T-helper 1 cell treated with Interleukin-12 subunit alpha and Interleukin-12 subunit beta and Interleukin-4 antibody, amounts not matched to agents 30 μg/mL and 1 μg/mL, for 36 hours (primary cell): Measurements from ENCODE around the gene FILIP1L.

Experiments
- H3K27ac Mint-ChIP-seq: one replicate; pipeline ENCODE4 v1.8.0; 2021; ENCODE audit warnings: mild to moderate bottlenecking, mixed read lengths
- H3K27me3 Mint-ChIP-seq: one replicate; pipeline ENCODE4 v1.8.0; 2021; ENCODE audit warnings: low read depth, mixed read lengths
- H3K36me3 Mint-ChIP-seq: one replicate; pipeline ENCODE4 v1.8.0; 2021; ENCODE audit warnings: low read depth, mixed read lengths
- H3K4me1 Mint-ChIP-seq: one replicate; pipeline ENCODE4 v1.8.0; 2021; ENCODE audit warnings: low read depth, mixed read lengths
- H3K4me3 Mint-ChIP-seq: one replicate; pipeline ENCODE4 v1.8.0; 2021; ENCODE audit warnings: mild to moderate bottlenecking, moderate library complexity, mixed read lengths
- H3K9me3 Mint-ChIP-seq: one replicate; pipeline ENCODE4 v1.8.0; 2021; ENCODE audit warnings: mixed read lengths

FILIP1L gene

GRCh38 chr3:99939876-99940275, 174.4 kb downstream of the FILIP1L start:
- Mint-ChIP-seq H3K27ac (no peak overlapping the region), H3K27me3 (no peaks in the 10 kb centered on the region), H3K36me3 (peaks cover 5% of the 10 kb centered on the region), H3K4me1 (peaks cover 8% of the 10 kb centered on the region), H3K9me3 (no peaks in the 10 kb centered on the region), H3K4me3 (no peak overlapping the region)

- no peak overlapping the region for H3K4me3 Mint-ChIP-seq
- H3K27ac Mint-ChIP-seq, result no peak overlapping the region
- H3K4me1 Mint-ChIP-seq, result peaks cover 8% of the 10 kb centered on the region
- H3K9me3 Mint-ChIP-seq, result no peaks in the 10 kb centered on the region
- peaks cover 5% of the 10 kb centered on the region for H3K36me3 Mint-ChIP-seq
- H3K27me3 Mint-ChIP-seq, result no peaks in the 10 kb centered on the region
These were observed 175.9 kb downstream of the FILIP1L start for GRCh38 chr3:99938270-99938911.

DNA sequence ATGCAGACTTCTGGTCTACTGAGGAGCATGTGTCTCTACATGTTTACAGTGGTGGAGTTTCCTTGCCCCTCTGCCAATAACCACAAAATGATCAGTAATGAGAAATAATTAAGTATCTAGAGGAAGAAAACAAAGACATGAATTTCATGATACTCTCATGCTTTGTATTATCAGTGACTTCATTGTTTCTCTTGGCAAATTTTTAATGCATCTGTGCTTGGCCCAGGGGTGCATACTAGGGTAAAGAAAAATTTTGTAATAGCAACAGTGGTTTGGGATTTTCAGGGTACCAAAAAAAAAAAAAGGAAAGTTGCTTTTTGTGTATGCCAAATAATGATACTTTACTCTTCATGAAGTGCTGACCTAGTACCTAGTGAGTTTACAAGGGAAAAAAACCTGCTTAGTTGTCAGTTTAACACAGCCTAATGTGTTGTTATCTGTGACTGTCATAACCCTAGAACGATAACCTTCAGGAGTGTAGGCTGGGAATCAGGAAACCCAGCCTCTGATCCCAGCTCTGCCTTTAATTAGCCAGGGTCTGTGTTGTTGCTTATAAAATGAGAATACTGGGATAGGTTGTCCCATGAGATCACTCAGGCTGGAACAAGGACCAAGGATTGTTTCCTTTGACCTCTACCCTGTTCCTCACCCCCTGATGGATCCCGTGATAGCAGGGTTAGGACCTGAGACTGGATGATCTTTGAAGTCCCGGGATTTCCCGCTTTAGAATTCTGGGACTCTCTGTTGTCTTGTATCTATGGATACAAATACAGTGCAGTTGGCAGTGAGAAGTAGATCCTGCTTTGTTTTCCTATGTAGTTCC, 179.1 kb downstream of the FILIP1L start:
- Mint-ChIP-seq H3K36me3 (peaks cover 2% of the 10 kb centered on the region), H3K27ac (no peak overlapping the region), H3K27me3 (no peaks in the 10 kb centered on the region), H3K4me3 (no peak overlapping the region), H3K9me3 (no peaks in the 10 kb centered on the region), H3K4me1 (peaks cover 3% of the 10 kb centered on the region)

DNA sequence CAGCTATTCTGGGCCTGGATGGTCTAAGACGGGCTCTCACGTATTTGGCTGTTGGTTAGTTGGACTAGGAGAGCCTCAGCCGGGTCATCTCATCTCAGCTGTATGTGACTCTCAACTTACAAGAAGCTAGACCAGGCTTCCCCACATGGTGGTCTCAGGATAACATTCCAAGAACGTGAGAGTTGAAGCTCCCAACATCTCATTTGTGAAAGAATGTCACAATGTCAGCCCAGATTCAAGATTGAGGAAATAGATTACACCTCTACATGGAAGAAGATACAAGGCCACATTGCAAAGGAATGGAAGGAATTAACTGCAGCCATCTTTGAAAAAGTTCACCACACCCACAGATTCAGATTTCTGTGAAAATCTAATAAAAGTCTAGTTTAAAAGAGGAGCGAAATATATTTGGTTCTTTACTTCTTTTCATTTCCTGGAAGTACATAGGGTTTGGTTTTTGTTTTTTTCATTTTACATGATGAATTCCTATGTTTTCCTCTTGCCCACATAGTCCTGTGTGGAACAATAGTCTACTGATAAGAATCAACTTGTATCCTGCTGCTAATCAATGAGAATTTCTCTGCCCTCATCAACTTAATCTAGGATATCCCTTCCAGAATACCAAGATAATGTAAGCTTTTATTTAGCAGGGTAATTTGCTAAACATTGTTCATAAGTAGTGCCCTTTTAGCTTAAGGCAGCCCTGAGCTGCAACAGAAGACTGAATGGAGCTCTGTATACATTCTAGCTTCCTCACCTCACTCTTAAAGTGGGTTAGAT, 180.1 kb downstream of the FILIP1L start:
- no peaks in the 10 kb centered on the region for H3K4me1 Mint-ChIP-seq
- H3K4me3 Mint-ChIP-seq, result no peak overlapping the region
- no peak overlapping the region for H3K27ac Mint-ChIP-seq
- H3K36me3 Mint-ChIP-seq, result no peaks in the 10 kb centered on the region
- H3K27me3 Mint-ChIP-seq, result no peaks in the 10 kb centered on the region
- no peaks in the 10 kb centered on the region for H3K9me3 Mint-ChIP-seq

- Mint-ChIP-seq H3K4me1 (no peaks in the 10 kb centered on the region), H3K27me3 (no peaks in the 10 kb centered on the region), H3K4me3 (no peak overlapping the region), H3K9me3 (no peaks in the 10 kb centered on the region), H3K36me3 (no peaks in the 10 kb centered on the region), H3K27ac (no peak overlapping the region)
These were observed 183.2 kb downstream of the FILIP1L start for GRCh38 chr3:99931059-99931458.

GRCh38 chr3:99929745-99930139, 184.6 kb downstream of the FILIP1L start:
- H3K4me1 Mint-ChIP-seq, result no peaks in the 10 kb centered on the region
- H3K9me3 Mint-ChIP-seq, result no peaks in the 10 kb centered on the region
- no peaks in the 10 kb centered on the region for H3K36me3 Mint-ChIP-seq
- H3K4me3 Mint-ChIP-seq, result no peak overlapping the region
- H3K27ac Mint-ChIP-seq, result no peak overlapping the region
- H3K27me3 Mint-ChIP-seq, result no peaks in the 10 kb centered on the region

DNA sequence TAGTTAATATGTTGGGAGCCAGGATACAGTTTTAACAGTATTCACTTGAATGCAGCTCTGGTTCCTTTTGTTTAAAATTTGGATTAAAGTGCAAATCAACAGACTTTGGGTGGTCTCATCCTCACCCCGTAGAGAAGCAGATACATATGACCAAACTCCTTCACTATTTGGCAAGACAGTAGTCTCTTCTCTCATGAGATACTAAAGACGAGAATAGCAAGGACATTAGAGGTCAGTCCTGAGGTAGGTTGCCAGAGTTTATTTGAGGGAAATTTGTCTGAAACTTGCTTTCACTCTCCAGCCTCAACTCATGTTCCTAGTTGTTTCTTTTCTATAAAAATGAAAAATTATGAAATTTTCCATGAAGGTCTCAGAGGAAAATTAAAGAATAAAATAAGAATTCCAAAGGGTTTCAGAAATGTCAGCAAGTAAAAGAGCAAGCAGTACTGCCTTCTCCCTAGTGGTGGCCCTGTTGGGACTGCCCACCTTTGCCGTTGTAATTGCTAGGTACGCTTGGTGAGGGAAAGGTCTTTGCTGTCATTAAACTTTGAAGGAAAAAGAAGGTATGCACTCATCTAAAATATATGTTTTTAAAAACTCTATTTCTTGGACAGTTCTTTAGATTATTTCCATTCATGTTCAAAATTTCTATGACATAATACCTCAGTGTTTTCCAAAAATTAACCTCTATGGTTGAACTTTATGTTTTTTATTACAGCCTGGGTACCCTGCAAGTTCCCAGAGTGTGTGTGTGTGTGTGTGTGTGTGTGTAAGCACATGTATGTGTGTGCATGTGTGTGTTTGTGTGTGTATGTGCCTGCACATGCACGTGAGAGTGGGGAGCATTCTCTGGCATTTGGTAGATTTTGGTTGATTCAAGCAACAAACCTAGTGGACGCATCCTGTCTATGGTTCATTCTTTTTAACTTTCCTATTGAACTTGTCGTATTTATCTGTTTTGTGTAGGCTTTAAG, 185.2 kb downstream of the FILIP1L start:
- Mint-ChIP-seq H3K9me3 (no peaks in the 10 kb centered on the region), H3K27me3 (no peaks in the 10 kb centered on the region), H3K27ac (no peak overlapping the region), H3K36me3 (no peaks in the 10 kb centered on the region), H3K4me1 (no peaks in the 10 kb centered on the region), H3K4me3 (no peak overlapping the region)

GRCh38 chr3:99927671-99928457, 186.4 kb downstream of the FILIP1L start:
- no peak overlapping the region for H3K4me3 Mint-ChIP-seq
- H3K36me3 Mint-ChIP-seq, result no peaks in the 10 kb centered on the region
- no peaks in the 10 kb centered on the region for H3K27me3 Mint-ChIP-seq
- no peak overlapping the region for H3K27ac Mint-ChIP-seq
- H3K9me3 Mint-ChIP-seq, result no peaks in the 10 kb centered on the region
- no peaks in the 10 kb centered on the region for H3K4me1 Mint-ChIP-seq

- no peak overlapping the region for H3K27ac Mint-ChIP-seq
- H3K4me3 Mint-ChIP-seq, result no peak overlapping the region
- peaks cover 10% of the 10 kb centered on the region for H3K4me1 Mint-ChIP-seq
- no peaks in the 10 kb centered on the region for H3K27me3 Mint-ChIP-seq
- no peaks in the 10 kb centered on the region for H3K36me3 Mint-ChIP-seq
- no peaks in the 10 kb centered on the region for H3K9me3 Mint-ChIP-seq
These were observed 188.6 kb downstream of the FILIP1L start for GRCh38 chr3:99925584-99926230.

- Mint-ChIP-seq H3K36me3 (peaks cover 1% of the 10 kb centered on the region), H3K27ac (no peak overlapping the region)
These were observed 190.4 kb downstream of the FILIP1L start for GRCh38 chr3:99923873-99924272.

GRCh38 chr3:99921986-99922385, 192.3 kb downstream of the FILIP1L start:
- Mint-ChIP-seq H3K36me3 (peaks cover 1% of the 10 kb centered on the region), H3K4me1 (peaks cover 16% of the 10 kb centered on the region), H3K27ac (no peak overlapping the region), H3K9me3 (no peaks in the 10 kb centered on the region), H3K4me3 (no peak overlapping the region), H3K27me3 (no peaks in the 10 kb centered on the region)

More at GRCh38 chr3:99923873-99924272, 190.4 kb downstream of the FILIP1L start:
- Mint-ChIP-seq H3K4me3 (no peak overlapping the region), H3K9me3 (no peaks in the 10 kb centered on the region), H3K27me3 (no peaks in the 10 kb centered on the region), H3K4me1 (peaks cover 16% of the 10 kb centered on the region)

DNA sequence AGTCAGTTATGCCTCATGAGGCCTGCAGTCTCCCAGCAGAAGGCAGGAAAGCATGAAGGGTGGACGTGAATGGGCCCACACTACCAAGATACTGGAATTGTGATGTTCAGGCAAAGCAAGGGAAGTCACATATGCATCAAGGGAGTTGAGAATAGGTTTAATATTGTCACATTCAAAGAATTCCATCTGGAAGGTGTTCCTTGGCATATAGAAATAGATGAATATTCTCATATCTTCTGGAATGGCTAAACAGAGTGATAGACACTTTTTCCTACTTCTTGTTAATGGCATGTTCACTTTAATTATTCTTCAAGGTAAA, 193.0 kb downstream of the FILIP1L start:
- Mint-ChIP-seq H3K27ac (no peak overlapping the region), H3K9me3 (no peaks in the 10 kb centered on the region), H3K27me3 (no peaks in the 10 kb centered on the region), H3K4me3 (no peak overlapping the region), H3K4me1 (peaks cover 16% of the 10 kb centered on the region), H3K36me3 (peaks cover 1% of the 10 kb centered on the region)
